HG02610 (cell line): ENCODE results near the gene UBXN7.
"Not testable (repeated sequence)": the region's sequence is repeated elsewhere in the genome, so short reads cannot be mapped to it uniquely, and the experiment has no call there.

ENCODE experiments used
- ATAC-seq: cut with Tn5 transposase; IDR thresholded peaks from one replicate; pipeline ENCODE4 v1.9.1; 2021; ENCODE audit warnings: mild to moderate bottlenecking, moderate library complexity; ENCODE audit not compliant: unreplicated experiment

The UBXN7 gene

GRCh38 chr3:196357905-196358304 lies 74.3 kb downstream of the UBXN7 start:
- ATAC-seq, result no peak

- ATAC-seq, result no peak
These were observed 75.7 kb downstream of the UBXN7 start for GRCh38 chr3:196356556-196356955.

GRCh38 chr3:196355668-196356067 lies 76.6 kb downstream of the UBXN7 start:
- no peak for ATAC-seq

GRCh38 chr3:196354132-196354531 lies 78.1 kb downstream of the UBXN7 start:
- no peak for ATAC-seq

- ATAC-seq, result no peak
These were observed 80.7 kb downstream of the UBXN7 start for GRCh38 chr3:196351541-196351940.

- no peak for ATAC-seq
These were observed 82.2 kb downstream of the UBXN7 start for GRCh38 chr3:196350067-196350466.

GRCh38 chr3:196348698-196349097 lies 83.5 kb downstream of the UBXN7 start:
- no peak for ATAC-seq

GRCh38 chr3:196344663-196345062 lies 87.6 kb downstream of the UBXN7 start:
- ATAC-seq, result no peak

- ATAC-seq, result not testable (repeated sequence)
These were observed 88.3 kb downstream of the UBXN7 start for GRCh38 chr3:196343917-196344316.

GRCh38 chr3:196341137-196341536 lies 91.1 kb downstream of the UBXN7 start:
- ATAC-seq, result no peak

GRCh38 chr3:196340466-196340865 lies 91.8 kb downstream of the UBXN7 start:
- no peak for ATAC-seq

- no peak for ATAC-seq
These were observed 92.6 kb downstream of the UBXN7 start for GRCh38 chr3:196339493-196340254.

GRCh38 chr3:196339044-196339443 lies 93.2 kb downstream of the UBXN7 start:
- no peak for ATAC-seq

- ATAC-seq, result no peak
These were observed 95.7 kb downstream of the UBXN7 start for GRCh38 chr3:196336319-196337145.

GRCh38 chr3:196335503-196335948 lies 96.7 kb downstream of the UBXN7 start:
- ATAC-seq, result no peak

GRCh38 chr3:196334982-196335381 lies 97.2 kb downstream of the UBXN7 start:
- no peak for ATAC-seq

- ATAC-seq, result no peak
These were observed 100.1 kb downstream of the UBXN7 start for GRCh38 chr3:196332168-196332567.

- no peak for ATAC-seq
These were observed 104.8 kb downstream of the UBXN7 start for GRCh38 chr3:196327405-196327804.

- ATAC-seq, result no peak
These were observed 105.3 kb downstream of the UBXN7 start for GRCh38 chr3:196326936-196327335.

GRCh38 chr3:196323691-196324090 lies 108.5 kb downstream of the UBXN7 start:
- ATAC-seq, result no peak

GRCh38 chr3:196323016-196323415 lies 109.2 kb downstream of the UBXN7 start:
- ATAC-seq, result no peak

GRCh38 chr3:196321162-196321561 lies 111.1 kb downstream of the UBXN7 start:
- ATAC-seq, result no peak
